GM12864 (cell line): ENCODE results near the gene PPCDC.

Experiments used
- DNase-seq: peaks from one replicate; pipeline ENCODE4 v3.0.0-alpha.2; 2011; ENCODE audit warnings: low read depth
- H3K4me3 ChIP-seq: 2 replicates; pipeline ENCODE4 v1.5.1; 2011; ENCODE audit warnings: mild to moderate bottlenecking, low read depth, low read length, control low read depth
- CTCF ChIP-seq: IDR thresholded peaks from 2 replicates; pipeline ENCODE4 v1.5.1; 2011; ENCODE audit warnings: low read depth, mild to moderate bottlenecking, moderate library complexity, low read length, control low read depth, inconsistent platforms; ENCODE audit errors: missing control alignments

Gene PPCDC

GRCh38 chr15:74995779-74996765, 27.3 kb upstream of the PPCDC start:
- peak overlapping the region; percentile 70 for H3K4me3 ChIP-seq
- TF ChIP-seq CTCF: no peak
- DNase-seq: no peak

- no peak for DNase-seq
- TF ChIP-seq CTCF: no peak
- no peak overlapping the region for H3K4me3 ChIP-seq
These were observed 26.2 kb upstream of the PPCDC start for GRCh38 chr15:74997141-74997540.

GRCh38 chr15:74997543-74997942, 25.8 kb upstream of the PPCDC start:
- TF ChIP-seq CTCF: no peak
- H3K4me3 ChIP-seq: no peak overlapping the region
- no peak for DNase-seq

- TF ChIP-seq CTCF: no peak
- no peak for DNase-seq
- no peak overlapping the region for H3K4me3 ChIP-seq
These were observed 22.1 kb upstream of the PPCDC start for GRCh38 chr15:75001310-75001709.

GRCh38 chr15:75002398-75002797, 21.0 kb upstream of the PPCDC start:
- DNase-seq: no peak
- H3K4me3 ChIP-seq: no peak overlapping the region
- no peak for TF ChIP-seq CTCF

- DNase-seq: peak; percentile 35
- peak overlapping the region; percentile 65 for H3K4me3 ChIP-seq
- no peak for TF ChIP-seq CTCF
These were observed 16.2 kb upstream of the PPCDC start for GRCh38 chr15:75007216-75007615.
